ENCODE data around the gene CLEC17A.

DNA sequence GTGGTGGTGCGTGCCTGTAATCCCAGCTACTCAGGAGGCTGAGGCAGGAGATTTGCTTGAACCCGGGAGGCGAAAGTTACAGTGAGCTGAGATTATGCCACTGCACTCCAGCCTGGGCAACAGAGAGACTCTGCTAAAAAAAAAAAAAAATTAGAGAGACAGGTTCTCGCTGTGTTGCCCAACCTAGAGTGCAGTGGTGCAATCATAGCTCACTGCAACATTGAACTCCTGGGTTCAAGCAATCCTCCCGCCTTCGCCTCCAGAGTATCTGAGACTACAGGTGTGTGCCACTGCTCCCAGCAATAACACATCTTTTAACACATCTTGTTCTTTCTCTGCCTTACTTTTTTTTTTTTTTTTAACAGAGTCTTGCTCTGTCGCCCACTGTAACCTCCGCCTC lies 32.7 kb downstream of the CLEC17A start:
- TF ChIP-seq, protein P1, sequence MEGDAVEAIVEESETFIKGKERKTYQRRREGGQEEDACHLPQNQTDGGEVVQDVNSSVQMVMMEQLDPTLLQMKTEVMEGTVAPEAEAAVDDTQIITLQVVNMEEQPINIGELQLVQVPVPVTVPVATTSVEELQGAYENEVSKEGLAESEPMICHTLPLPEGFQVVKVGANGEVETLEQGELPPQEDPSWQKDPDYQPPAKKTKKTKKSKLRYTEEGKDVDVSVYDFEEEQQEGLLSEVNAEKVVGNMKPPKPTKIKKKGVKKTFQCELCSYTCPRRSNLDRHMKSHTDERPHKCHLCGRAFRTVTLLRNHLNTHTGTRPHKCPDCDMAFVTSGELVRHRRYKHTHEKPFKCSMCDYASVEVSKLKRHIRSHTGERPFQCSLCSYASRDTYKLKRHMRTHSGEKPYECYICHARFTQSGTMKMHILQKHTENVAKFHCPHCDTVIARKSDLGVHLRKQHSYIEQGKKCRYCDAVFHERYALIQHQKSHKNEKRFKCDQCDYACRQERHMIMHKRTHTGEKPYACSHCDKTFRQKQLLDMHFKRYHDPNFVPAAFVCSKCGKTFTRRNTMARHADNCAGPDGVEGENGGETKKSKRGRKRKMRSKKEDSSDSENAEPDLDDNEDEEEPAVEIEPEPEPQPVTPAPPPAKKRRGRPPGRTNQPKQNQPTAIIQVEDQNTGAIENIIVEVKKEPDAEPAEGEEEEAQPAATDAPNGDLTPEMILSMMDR (conservative IDR thresholded peaks at IDR 0.05; ENCODE audit: low read length) = no peak
- no peak for TF ChIP-seq EZH2phosphoT487 (IDR thresholded peaks at IDR 0.05; ENCODE audit: borderline replicate concordance, low read depth, low read length)

Data from OCI-LY7 (cell line).